ENCODE results near the gene TRERF1.

- TF ChIP-seq POLR2AphosphoS5 (IDR thresholded peaks at IDR 0.05; ENCODE audit: borderline replicate concordance, low read depth, low read length) (no peak), FOXP2 (optimal IDR thresholded peaks at IDR 0.05; ENCODE audit: control extremely low read depth, extremely low read length, insufficient read depth) (no peak), EZH2 (IDR thresholded peaks at IDR 0.05) (no peak)
Observed at GRCh38 chr6:42300185-42300584, 151.5 kb downstream of the TRERF1 start.

Measured in SK-N-MC (cell line).